A549 treated with dexamethasone at 1 μM for 4 hours (cell line): ENCODE measurements around the gene UQCRHL. TPM values are rescaled to one million over a fixed set of nuclear protein-coding genes. Genes with fewer than 3 reads are reported as not detected.

Source experiments
- total RNA-seq: library from RNA; stranded (reverse); fragments of 200-300 nt; extraction: Qiagen RNA extraction; gene quantifications from 5 replicates; pipeline ENCODE4 v1.2.3, GENCODE V29; 2022

Gene UQCRHL
- 5.5 to 10.6 TPM (median 5.7 TPM) in 5 replicates for total RNA-seq

GRCh38 chr1:15807549-15807948 lies at the start of gene UQCRHL:
Gene UQCRHL, minus strand, starts transcription at chr1:15807649. Its CDS starts 0 bp downstream, at chr1:15807649.

DNA sequence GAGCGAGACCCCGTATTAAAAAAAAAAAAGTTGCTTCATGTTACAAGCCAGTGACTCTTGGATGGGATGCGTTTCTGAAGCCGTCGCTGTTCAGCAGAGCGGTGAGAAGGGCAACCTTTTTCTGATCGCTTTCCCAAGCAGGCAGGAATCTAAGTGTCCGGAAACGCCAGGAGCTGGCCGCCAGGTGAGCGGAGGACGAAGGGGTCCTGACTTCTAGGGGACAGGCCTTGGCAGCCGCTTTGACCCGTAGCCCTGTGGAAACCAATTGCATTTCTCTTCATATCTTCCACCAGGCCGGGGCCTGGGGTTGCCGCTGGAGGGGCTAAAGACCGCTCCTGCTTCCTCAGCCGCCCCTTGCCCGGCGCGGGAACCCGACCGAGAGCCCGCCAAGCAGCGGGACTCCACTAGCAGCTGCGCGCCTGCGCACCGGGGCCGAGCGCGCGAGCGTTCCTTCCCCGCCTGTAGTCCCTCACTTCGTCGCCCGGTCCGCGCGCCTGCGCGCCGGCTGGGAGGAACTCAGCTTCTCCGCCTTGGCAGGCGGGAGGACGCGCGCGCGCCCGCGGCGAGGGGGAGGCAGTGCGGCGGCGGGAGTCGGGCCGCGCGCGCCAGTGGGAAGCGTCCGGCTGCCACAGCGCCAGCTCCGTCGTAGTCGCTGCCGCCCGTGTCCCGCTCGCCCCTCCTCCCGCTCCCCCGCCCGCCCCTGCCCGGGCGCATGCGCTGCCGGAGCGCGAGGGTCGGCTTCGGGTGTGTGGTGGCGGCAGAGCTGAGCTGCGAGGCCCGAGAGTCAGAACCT lies 39.8 kb upstream of the UQCRHL start, which contains the start of gene SPEN:
SPEN (plus strand) TSS at position 608 of the 793 bp plus-strand sequence. CDS start 361 bp downstream, outside the sequence.

GRCh38 chr1:15758343-15758931 lies 49.0 kb downstream of the UQCRHL start, which contains the start of gene FBLIM1:
Gene FBLIM1, plus strand, starts transcription at chr1:15758795. Its CDS starts 6,189 bp downstream, at chr1:15764984.

Other genes with a start within 250 kb of the UQCRHL start
- gene AGMAT, start 222.6 kb downstream of the UQCRHL start, total RNA-seq: 5.2 to 8.2 TPM (median 7.7 TPM) in 5 replicates
- 6.1 to 10.6 TPM (median 8.9 TPM) in 5 replicates for gene DDI2, start 190.2 kb downstream of the UQCRHL start, total RNA-seq
- gene PLEKHM2, start 123.3 kb downstream of the UQCRHL start, total RNA-seq: 17.5 to 27.3 TPM (median 25.1 TPM) in 5 replicates
- gene SLC25A34, start 71.4 kb downstream of the UQCRHL start, total RNA-seq: 0.10 to 0.22 TPM (median 0.20 TPM) in 5 replicates
- 0.05 TPM in 1 of 5 replicates, not detected in the others for gene TMEM82, start 65.2 kb downstream of the UQCRHL start, total RNA-seq
- gene FBLIM1, start 48.9 kb downstream of the UQCRHL start, total RNA-seq: 17.2 to 30.9 TPM (median 24.8 TPM) in 5 replicates
- gene SPEN, start 40.1 kb upstream of the UQCRHL start, total RNA-seq: 27.1 to 50.4 TPM (median 43.3 TPM) in 5 replicates
- 9.7 to 13.9 TPM (median 12.7 TPM) in 5 replicates for gene ZBTB17, start 168.5 kb upstream of the UQCRHL start, total RNA-seq
- not detected in 5 replicates for gene SRARP, start 196.6 kb upstream of the UQCRHL start, total RNA-seq
- 0.05 to 0.14 TPM (median 0.09 TPM) in 4 of 5 replicates, not detected in the other for gene HSPB7, start 210.4 kb upstream of the UQCRHL start, total RNA-seq
- gene CLCNKA, start 214.4 kb upstream of the UQCRHL start, total RNA-seq: 0.04 to 0.07 TPM (median 0.05 TPM) in 4 of 5 replicates, not detected in the other
- gene CLCNKB, start 236.1 kb upstream of the UQCRHL start, total RNA-seq: 0.06 to 0.14 TPM (median 0.11 TPM) in 5 replicates